Epidermal melanocyte (primary cell): Measurements from ENCODE around the gene LTBP2.
"Not testable (repeated sequence)": the region's sequence is repeated elsewhere in the genome, so short reads cannot be mapped to it uniquely, and the experiment has no call there.

Source experiments
- DNase-seq: peaks from one replicate; pipeline ENCODE4 v3.0.0; 2011; ENCODE audit warnings: low spot score; ENCODE audit not compliant: insufficient read length

The LTBP2 gene

DNA sequence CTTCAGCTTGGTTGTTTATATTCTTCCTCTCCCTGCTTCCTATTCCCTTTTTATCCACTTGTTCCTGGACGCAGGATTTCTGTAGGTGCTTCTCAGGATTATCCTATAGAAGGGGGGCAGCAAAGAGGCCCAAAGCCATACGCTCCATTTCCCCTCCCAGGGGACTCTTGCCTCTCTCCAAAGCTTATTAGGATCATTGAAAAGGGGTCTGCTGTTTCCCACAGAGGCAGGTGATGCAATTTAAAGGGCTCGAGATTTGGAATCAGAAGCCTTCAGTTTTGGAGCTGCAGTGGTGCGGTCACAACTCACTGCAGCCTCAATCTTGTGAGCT lies 154.5 kb downstream of the LTBP2 start:
- DNase-seq = no peak

DNA sequence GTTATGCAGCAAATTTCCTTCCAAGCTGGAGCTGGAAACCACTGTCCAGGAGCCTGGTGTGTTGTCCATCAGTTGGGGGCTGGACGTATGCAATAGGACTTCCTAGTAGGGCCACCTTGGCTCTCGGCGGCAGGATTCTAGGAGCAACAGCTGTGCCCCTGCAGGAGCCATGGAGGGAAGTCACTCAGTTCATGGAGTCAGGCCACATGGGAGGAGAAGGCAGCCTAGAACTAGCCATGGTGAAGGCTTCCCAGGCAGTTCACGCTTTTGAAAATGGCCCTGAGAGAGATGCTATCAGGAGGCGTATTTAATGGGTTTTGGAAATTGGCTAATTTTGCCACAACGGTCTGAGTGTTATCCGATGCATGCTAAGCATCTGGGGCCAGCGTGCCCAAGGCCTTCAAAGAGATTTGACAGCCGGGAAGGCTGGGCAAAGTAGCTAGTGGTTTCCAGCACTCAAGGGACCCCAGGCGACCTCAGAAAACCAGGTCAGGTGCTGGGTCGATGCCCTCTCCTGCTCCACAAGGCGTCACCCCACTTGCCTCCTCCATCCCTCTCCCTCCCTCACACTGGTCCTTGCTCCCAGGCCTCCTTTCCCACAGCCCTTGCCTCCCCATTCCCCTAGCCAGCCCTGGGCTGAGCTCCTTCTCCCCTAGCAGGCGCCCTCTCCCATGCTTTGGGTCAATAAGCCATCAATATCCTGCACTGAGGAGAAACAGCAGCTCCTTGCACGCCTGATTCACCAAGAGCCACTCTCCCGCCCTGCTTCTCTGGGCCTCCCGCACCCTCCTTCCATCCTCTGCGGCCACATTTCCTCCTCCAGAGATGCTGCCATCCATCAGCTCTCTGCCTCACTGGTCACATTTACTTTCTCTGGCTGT lies 155.1 kb downstream of the LTBP2 start:
- DNase-seq = no peak

DNA sequence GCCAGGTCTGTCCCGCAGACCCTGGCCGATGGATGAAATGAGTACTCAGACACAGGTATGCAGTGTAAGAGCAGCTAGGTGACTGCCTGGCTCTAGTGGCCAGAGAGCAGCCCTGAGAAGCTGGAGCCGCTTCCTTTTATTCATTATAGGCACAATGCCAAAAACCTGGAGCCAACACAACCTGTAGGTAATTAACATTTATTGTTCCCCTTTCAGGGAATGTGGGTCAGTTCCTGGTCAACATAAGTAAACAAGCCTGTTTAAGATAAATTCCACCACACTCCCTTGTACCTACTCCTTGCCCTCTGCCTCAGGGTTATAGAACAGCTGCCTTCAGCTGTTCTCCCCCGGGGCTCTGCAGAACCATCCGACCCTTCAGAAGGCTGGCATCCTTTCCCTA lies 157.6 kb downstream of the LTBP2 start:
- DNase-seq = not testable (repeated sequence)
